ENCODE results near the gene PC. TPM values are rescaled to one million over a fixed set of nuclear protein-coding genes. Genes with fewer than 3 reads are reported as not detected.
A peak's percentile ranks its signal among the peaks of the same experiment; 100 is the strongest.

The PC gene
- total and polyA plus RNA-seq, 9 of the 15 experiments (the other 6 are each of a cell fraction or from before 2014, with no cell fraction given) = 0.94 to 38.0 (median 8.7) TPM

GRCh38 chr11:66904981-66905521, 53.1 kb downstream of the PC start:
- Histone ChIP-seq H4K20me1 (replicated peaks; ENCODE audit: control insufficient read depth, insufficient read depth, low read length) (peaks cover 4% of the 10 kb centered on the region), H3K9me1 (ENCODE audit: control insufficient read depth, insufficient read depth, low read length) (no peaks in the 10 kb centered on the region), H3K27ac (ENCODE audit: extremely low read depth, low read depth, low read length) (no peak overlapping the region), H3K4me1 (replicated peaks in 1 of 2; ENCODE audit: control insufficient read depth in 2 of 2, insufficient read depth in 2 of 2, low read length in 2 of 2) (peaks cover 16 to 24% of the 10 kb centered on the region in 2 experiments), H3K9ac (ENCODE audit: insufficient read depth in 1 of 2, low read depth in 2 of 2, low read length in 2 of 2) (peak overlapping the region in 1 of 2 experiments; percentile 61; a peak in 1 of 4 replicates), H3K79me2 (ENCODE audit: control insufficient read depth, insufficient read depth, low read length) (no peaks in the 10 kb centered on the region), H2AFZ (ENCODE audit: low read depth, low read length) (no peak overlapping the region), H3K9me3 (replicated peaks; ENCODE audit: control insufficient read depth, insufficient read depth, low read depth, low read length) (no peaks in the 10 kb centered on the region), H3K4me2 (ENCODE audit: insufficient read depth, low read length) (no peak overlapping the region), H3K4me3 (no peak overlapping the region), H3K27me3 (ENCODE audit: control insufficient read depth in 2 of 2, insufficient read depth in 2 of 2, low read length in 2 of 2) (no peaks in the 10 kb centered on the region), H3K36me3 (ENCODE audit: control insufficient read depth, insufficient read depth, low read length) (no peaks in the 10 kb centered on the region; the same call in 2 of the 3 replicates)
- 78% methylated on average over 5 of the region's 8 CpGs for WGBS (ENCODE audit: insufficient coverage, low coverage, missing lambda C conversion rate)
- BruUV-seq (replicated peaks) = no TSS peak
- TF ChIP-seq ZNF316 (IDR thresholded peaks at IDR 0.05) (peak; percentile 72), MAFG (tag; conservative IDR thresholded peaks at IDR 0.05) (peak; percentile 59), MAFF (IDR thresholded peaks at IDR 0.05; ENCODE audit: low read length) (0 out of 2 replicates have a peak, but pooled peaks have one; percentile 11), C11orf30 (IDR thresholded peaks at IDR 0.05; ENCODE audit: low read depth) (peak; percentile 64), NCOA1 (IDR thresholded peaks at IDR 0.05; ENCODE audit: low read depth) (no peak)
- no peak for DNase-seq (ENCODE audit: extremely low read depth in 1 of 4, low spot score in 3 of 4)
- intact Hi-C loops (cut with micrococcal nuclease) (no loop called here), in situ Hi-C loops (cut with MboI) (no loop called here)
- POLR2A ChIA-PET = interaction anchor here (0.6 to 1.3 kb wide), 2 partner anchors 10 to 51 kb away, joined by 3 to 4 read pairs; no protein-coding TSS in a partner anchor
- ATAC-seq = no peak
- no peak for FAIRE-seq
- CTCF ChIA-PET (ENCODE audit: low intra/inter-chr PET ratio) = no interaction called here

- Histone ChIP-seq H3K4me3 (no peak overlapping the region), H3K9me3 (replicated peaks; ENCODE audit: control insufficient read depth, insufficient read depth, low read depth, low read length) (no peaks in the 10 kb centered on the region), H3K9me1 (ENCODE audit: control insufficient read depth, insufficient read depth, low read length) (no peaks in the 10 kb centered on the region), H2AFZ (ENCODE audit: low read depth, low read length) (no peak overlapping the region), H3K36me3 (ENCODE audit: control insufficient read depth, insufficient read depth, low read length) (no peaks in the 10 kb centered on the region; the same call in 2 of the 3 replicates), H3K27ac (ENCODE audit: extremely low read depth, low read depth, low read length) (no peak overlapping the region), H3K27me3 (ENCODE audit: control insufficient read depth in 2 of 2, insufficient read depth in 2 of 2, low read length in 2 of 2) (no peaks in the 10 kb centered on the region), H3K79me2 (ENCODE audit: control insufficient read depth, insufficient read depth, low read length) (no peaks in the 10 kb centered on the region), H3K4me1 (replicated peaks in 1 of 2; ENCODE audit: control insufficient read depth in 2 of 2, insufficient read depth in 2 of 2, low read length in 2 of 2) (peaks cover 16 to 24% of the 10 kb centered on the region in 2 experiments), H3K9ac (ENCODE audit: insufficient read depth in 1 of 2, low read depth in 2 of 2, low read length in 2 of 2) (no peak overlapping the region), H3K4me2 (ENCODE audit: insufficient read depth, low read length) (no peak overlapping the region), H4K20me1 (replicated peaks; ENCODE audit: control insufficient read depth, insufficient read depth, low read length) (peaks cover under 1% of the 10 kb centered on the region; the same call in 1 of the 2 replicates)
- FAIRE-seq (no peak), ATAC-seq (no peak), DNase-seq (ENCODE audit: extremely low read depth in 1 of 4, low spot score in 3 of 4) (no peak)
- WGBS (ENCODE audit: insufficient coverage, low coverage, missing lambda C conversion rate) = 71% methylated on average over 6 of the region's 6 CpGs
- POLR2A ChIA-PET = interaction anchor here (2.6 kb wide), 1 partner anchor 11 kb away, joined by 11 read pairs; no protein-coding TSS in a partner anchor
- in situ Hi-C loops (cut with MboI) (no loop called here), intact Hi-C loops (cut with micrococcal nuclease) (no loop called here)
- CTCF ChIA-PET (ENCODE audit: low intra/inter-chr PET ratio) = no interaction called here
- TF ChIP-seq CHAMP1 (IDR thresholded peaks at IDR 0.05) (no peak), C11orf30 (IDR thresholded peaks at IDR 0.05; ENCODE audit: low read depth) (no peak), KAT2B (IDR thresholded peaks at IDR 0.05; ENCODE audit: low read depth, low read length) (no peak), PTRF (tag; IDR thresholded peaks at IDR 0.05) (no peak), TCF7 (IDR thresholded peaks at IDR 0.05; ENCODE audit: borderline replicate concordance) (no peak), ELF2 (CRISPR knock-in tag; IDR thresholded peaks at IDR 0.05) (no peak), NCOR1 (IDR thresholded peaks at IDR 0.05) (no peak), KAT7 (CRISPR knock-in tag; IDR thresholded peaks at IDR 0.05; ENCODE audit: borderline replicate concordance) (no peak), PYGO2 (tag; IDR thresholded peaks at IDR 0.05) (no peak), EHMT2 (IDR thresholded peaks at IDR 0.05) (no peak), MCM3 (IDR thresholded peaks at IDR 0.05) (no peak)
- no TSS peak for BruUV-seq (replicated peaks)
These were observed 53.6 kb downstream of the PC start for GRCh38 chr11:66904561-66904960.
